ENCODE measurements around the gene MAEA.

Gene MAEA

GRCh38 chr4:1288786-1289185, 905 bp upstream of the MAEA start:
- Histone ChIP-seq H3K27ac (ENCODE audit: low read depth, low read length, poor library complexity, severe bottlenecking) (no peak overlapping the region), H3K4me2 (ENCODE audit: low read length) (peak overlapping the region; percentile 81), H3K4me3 (ENCODE audit: low read depth, low read length, poor library complexity, severe bottlenecking) (peak overlapping the region; percentile 89), H3K9me3 (ENCODE audit: low read length) (no peaks in the 10 kb centered on the region), H3K36me3 (ENCODE audit: insufficient read depth, low read length) (no peaks in the 10 kb centered on the region), H3K9me2 (ENCODE audit: low read depth, low read length) (no peaks in the 10 kb centered on the region), H3K4me1 (ENCODE audit: insufficient read depth, low read length, severe bottlenecking) (peaks cover 36% of the 10 kb centered on the region), H2AFZ (ENCODE audit: low read length) (no peak overlapping the region), H3K9ac (ENCODE audit: low read length) (peak overlapping the region; percentile 84), H4K20me1 (ENCODE audit: insufficient read depth, low read length) (no peaks in the 10 kb centered on the region), H3F3A (ENCODE audit: insufficient read depth, low read length) (no peaks in the 10 kb centered on the region), H3K79me2 (ENCODE audit: insufficient read depth, low read length) (peaks cover 25% of the 10 kb centered on the region), H3K27me3 (ENCODE audit: insufficient read depth, low read length) (no peaks in the 10 kb centered on the region)
- TF ChIP-seq, protein P1, sequence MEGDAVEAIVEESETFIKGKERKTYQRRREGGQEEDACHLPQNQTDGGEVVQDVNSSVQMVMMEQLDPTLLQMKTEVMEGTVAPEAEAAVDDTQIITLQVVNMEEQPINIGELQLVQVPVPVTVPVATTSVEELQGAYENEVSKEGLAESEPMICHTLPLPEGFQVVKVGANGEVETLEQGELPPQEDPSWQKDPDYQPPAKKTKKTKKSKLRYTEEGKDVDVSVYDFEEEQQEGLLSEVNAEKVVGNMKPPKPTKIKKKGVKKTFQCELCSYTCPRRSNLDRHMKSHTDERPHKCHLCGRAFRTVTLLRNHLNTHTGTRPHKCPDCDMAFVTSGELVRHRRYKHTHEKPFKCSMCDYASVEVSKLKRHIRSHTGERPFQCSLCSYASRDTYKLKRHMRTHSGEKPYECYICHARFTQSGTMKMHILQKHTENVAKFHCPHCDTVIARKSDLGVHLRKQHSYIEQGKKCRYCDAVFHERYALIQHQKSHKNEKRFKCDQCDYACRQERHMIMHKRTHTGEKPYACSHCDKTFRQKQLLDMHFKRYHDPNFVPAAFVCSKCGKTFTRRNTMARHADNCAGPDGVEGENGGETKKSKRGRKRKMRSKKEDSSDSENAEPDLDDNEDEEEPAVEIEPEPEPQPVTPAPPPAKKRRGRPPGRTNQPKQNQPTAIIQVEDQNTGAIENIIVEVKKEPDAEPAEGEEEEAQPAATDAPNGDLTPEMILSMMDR (IDR thresholded peaks at IDR 0.05; ENCODE audit: low read length) = no peak
- no peak for TF ChIP-seq EZH2 (IDR thresholded peaks at IDR 0.05; ENCODE audit: borderline replicate concordance, low read length)

DNA sequence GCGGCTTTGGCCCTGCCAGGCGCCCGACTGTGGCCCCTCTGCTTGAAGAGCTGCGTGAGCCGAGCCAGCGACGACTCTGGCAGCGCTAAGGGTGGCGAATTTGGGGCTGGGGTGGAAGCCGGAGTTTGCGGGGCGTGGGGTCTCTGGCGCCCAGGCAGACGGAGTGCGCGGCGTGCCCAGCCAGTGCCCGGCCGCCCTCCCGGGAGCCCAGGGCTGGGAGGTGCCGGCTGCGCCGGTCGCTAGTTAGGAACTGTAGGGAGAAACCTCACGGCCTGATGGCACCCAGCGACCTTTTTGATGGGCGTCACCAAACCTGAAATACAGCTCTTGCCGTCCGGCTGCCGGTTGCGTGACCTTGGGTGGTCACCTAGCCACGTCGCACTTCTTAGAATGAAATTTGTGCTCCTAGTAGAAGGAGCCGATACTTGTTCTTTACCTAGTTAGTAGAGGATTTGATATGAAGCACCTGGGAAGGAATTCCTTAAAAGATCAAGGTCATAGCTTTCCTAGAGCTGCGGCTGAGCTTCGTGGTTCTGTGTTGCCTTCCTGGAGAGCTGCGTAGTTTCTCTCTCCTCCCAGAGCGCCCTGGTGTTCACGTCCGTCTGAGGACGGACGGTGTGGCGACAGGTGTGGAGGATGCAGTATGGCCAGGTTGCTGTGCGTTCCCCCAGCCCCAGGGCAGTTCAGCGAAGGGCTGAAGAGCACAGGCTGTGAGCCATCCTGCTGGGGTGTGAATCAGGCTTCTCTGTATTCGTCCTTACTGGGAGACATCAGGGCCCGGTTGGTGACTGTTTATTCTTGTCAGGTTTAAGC, 680 bp downstream of the MAEA start:
- no peak overlapping the region for H3K27ac ChIP-seq (ENCODE audit: low read depth, low read length, poor library complexity, severe bottlenecking)
- peak overlapping the region; percentile 96 for H3K4me2 ChIP-seq (ENCODE audit: low read length)
- no peaks in the 10 kb centered on the region for H3F3A ChIP-seq (ENCODE audit: insufficient read depth, low read length)
- H3K36me3 ChIP-seq (ENCODE audit: insufficient read depth, low read length) = no peaks in the 10 kb centered on the region
- H4K20me1 ChIP-seq (ENCODE audit: insufficient read depth, low read length) = no peaks in the 10 kb centered on the region
- no peak overlapping the region for H2AFZ ChIP-seq (ENCODE audit: low read length)
- H3K79me2 ChIP-seq (ENCODE audit: insufficient read depth, low read length) = peaks cover 32% of the 10 kb centered on the region
- no peaks in the 10 kb centered on the region for H3K27me3 ChIP-seq (ENCODE audit: insufficient read depth, low read length)
- peak overlapping the region; percentile 89 for H3K4me3 ChIP-seq (ENCODE audit: low read depth, low read length, poor library complexity, severe bottlenecking)
- TF ChIP-seq, protein P1 (IDR thresholded peaks at IDR 0.05; ENCODE audit: low read length) = no peak
- no peaks in the 10 kb centered on the region for H3K9me3 ChIP-seq (ENCODE audit: low read length)
- peaks cover 51% of the 10 kb centered on the region for H3K4me1 ChIP-seq (ENCODE audit: insufficient read depth, low read length, severe bottlenecking)
- no peaks in the 10 kb centered on the region for H3K9me2 ChIP-seq (ENCODE audit: low read depth, low read length)
- H3K9ac ChIP-seq (ENCODE audit: low read length) = peak overlapping the region; percentile 87

GRCh38 chr4:1291091-1291490, 1.4 kb downstream of the MAEA start:
- H3K4me3 ChIP-seq (ENCODE audit: low read depth, low read length, poor library complexity, severe bottlenecking) = peak overlapping the region; percentile 89
- no peak overlapping the region for H2AFZ ChIP-seq (ENCODE audit: low read length)
- no peaks in the 10 kb centered on the region for H4K20me1 ChIP-seq (ENCODE audit: insufficient read depth, low read length)

More at GRCh38 chr4:1291091-1291490, 1.4 kb downstream of the MAEA start:
- peaks cover 51% of the 10 kb centered on the region for H3K4me1 ChIP-seq (ENCODE audit: insufficient read depth, low read length, severe bottlenecking)
- peaks cover 32% of the 10 kb centered on the region for H3K79me2 ChIP-seq (ENCODE audit: insufficient read depth, low read length)
- H3K9me2 ChIP-seq (ENCODE audit: low read depth, low read length) = no peaks in the 10 kb centered on the region
- peak overlapping the region; percentile 96 for H3K4me2 ChIP-seq (ENCODE audit: low read length)
- TF ChIP-seq EZH2 (IDR thresholded peaks at IDR 0.05; ENCODE audit: borderline replicate concordance, low read length) = no peak
- TF ChIP-seq, protein P1 (IDR thresholded peaks at IDR 0.05; ENCODE audit: low read length) = no peak
- H3F3A ChIP-seq (ENCODE audit: insufficient read depth, low read length) = no peaks in the 10 kb centered on the region
- H3K27ac ChIP-seq (ENCODE audit: low read depth, low read length, poor library complexity, severe bottlenecking) = no peak overlapping the region
- H3K36me3 ChIP-seq (ENCODE audit: insufficient read depth, low read length) = no peaks in the 10 kb centered on the region
- no peaks in the 10 kb centered on the region for H3K9me3 ChIP-seq (ENCODE audit: low read length)
- no peaks in the 10 kb centered on the region for H3K27me3 ChIP-seq (ENCODE audit: insufficient read depth, low read length)
- peak overlapping the region; percentile 87; the same call in 1 of the 2 replicates for H3K9ac ChIP-seq (ENCODE audit: low read length)

All from OCI-LY1 (cell line).